Body of pancreas (tissue), 4 donors: ENCODE data around the gene SLC35G6.

Experiments
- POLR2A ChIP-seq, 3 donors: fragments of 450-650 bp; IDR thresholded peaks; one replicate each; pipeline ENCODE4 v1.6.1; 2016; ENCODE audit warnings: antibody characterized with exemption in 3 of 3, mild to moderate bottlenecking in 2 of 3
- TF ChIP-seq, protein P1 (sequence below), 7 experiments: fragments of 450-650 bp in 4 of 7; fragments of 200-600 bp in 3 of 7; sonication (generic) in 3 of 7; IDR thresholded peaks; one replicate each; pipeline ENCODE4 v1.5.1; 2016 to 2019; ENCODE audit warnings: antibody characterized with exemption in 7 of 7

DNA sequence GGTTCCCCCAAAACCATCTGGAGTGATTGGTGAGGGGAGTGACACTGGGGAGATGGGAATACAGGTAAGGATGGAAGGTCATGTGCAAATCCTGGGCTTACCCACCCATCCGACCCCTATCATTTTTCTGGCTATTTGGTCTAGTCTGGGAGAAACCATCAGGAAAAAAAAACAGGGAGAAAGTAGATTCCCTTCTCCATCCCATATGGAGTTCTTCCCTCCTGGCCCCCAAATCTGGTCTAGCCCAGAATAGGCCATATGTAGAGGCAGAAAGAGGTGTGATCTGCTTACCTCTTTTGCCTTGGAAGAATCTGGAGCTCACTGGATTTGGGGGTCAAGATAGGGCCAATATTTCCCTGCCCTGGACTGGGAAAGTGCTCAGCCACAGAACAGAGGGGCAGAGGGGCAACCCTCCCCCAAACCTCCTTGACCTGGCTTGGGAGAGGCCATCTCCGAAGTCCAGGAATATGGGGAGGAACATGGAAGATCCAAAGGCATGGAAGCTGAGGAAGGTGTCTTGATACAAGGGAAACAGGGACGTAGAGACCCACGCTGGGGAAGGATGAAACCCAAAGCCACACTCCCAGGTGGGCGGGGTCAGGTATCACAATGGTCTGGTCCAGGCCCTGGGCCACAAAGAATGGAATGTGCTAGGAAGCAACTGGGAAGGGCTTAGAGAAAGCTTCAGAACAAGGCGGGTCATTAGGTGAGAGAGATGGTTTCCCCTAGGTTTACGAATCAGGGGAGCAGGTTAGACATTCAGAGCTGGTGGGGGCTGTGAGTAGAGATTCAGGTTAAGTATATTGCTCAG is 20.2 kb upstream of the SLC35G6 start:
- TF ChIP-seq, protein P1, sequence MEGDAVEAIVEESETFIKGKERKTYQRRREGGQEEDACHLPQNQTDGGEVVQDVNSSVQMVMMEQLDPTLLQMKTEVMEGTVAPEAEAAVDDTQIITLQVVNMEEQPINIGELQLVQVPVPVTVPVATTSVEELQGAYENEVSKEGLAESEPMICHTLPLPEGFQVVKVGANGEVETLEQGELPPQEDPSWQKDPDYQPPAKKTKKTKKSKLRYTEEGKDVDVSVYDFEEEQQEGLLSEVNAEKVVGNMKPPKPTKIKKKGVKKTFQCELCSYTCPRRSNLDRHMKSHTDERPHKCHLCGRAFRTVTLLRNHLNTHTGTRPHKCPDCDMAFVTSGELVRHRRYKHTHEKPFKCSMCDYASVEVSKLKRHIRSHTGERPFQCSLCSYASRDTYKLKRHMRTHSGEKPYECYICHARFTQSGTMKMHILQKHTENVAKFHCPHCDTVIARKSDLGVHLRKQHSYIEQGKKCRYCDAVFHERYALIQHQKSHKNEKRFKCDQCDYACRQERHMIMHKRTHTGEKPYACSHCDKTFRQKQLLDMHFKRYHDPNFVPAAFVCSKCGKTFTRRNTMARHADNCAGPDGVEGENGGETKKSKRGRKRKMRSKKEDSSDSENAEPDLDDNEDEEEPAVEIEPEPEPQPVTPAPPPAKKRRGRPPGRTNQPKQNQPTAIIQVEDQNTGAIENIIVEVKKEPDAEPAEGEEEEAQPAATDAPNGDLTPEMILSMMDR (IDR thresholded peaks at IDR 0.05): no peak
- no peak for TF ChIP-seq POLR2A (IDR thresholded peaks at IDR 0.05)
